ENCODE results near the gene HMGN2.

HMGN2 gene

DNA sequence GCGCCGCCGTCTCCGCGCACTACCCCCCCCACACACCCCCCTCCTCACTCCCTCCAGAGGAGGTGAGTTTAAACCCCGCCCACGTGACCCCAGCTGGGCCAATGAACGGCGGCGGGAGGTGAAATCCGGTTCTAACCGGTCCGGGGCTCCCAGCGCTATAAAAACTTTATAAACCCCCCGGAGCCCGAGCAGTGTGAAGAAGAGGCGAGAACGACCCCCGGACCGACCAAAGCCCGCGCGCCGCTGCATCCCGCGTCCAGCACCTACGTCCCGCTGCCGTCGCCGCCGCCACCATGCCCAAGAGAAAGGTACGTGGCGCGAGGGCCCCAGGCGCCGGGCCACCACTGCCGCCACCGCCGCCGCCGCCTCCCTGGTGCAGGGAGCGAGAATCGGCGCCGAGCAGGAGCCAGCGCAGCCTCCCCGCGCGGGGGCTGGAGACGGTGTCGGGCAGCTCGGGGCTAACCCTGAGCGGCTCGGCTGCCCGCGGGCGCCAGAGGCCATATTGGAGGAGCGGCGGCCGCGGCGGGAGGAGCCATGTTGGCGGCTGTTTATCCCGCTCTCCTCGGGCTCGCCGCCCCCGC is at the start of gene HMGN2:
HMGN2 (plus strand) TSS at position 121 of the 581 bp plus-strand sequence; CDS start at position 294, 173 bp downstream.
- TF ChIP-seq, protein P1, sequence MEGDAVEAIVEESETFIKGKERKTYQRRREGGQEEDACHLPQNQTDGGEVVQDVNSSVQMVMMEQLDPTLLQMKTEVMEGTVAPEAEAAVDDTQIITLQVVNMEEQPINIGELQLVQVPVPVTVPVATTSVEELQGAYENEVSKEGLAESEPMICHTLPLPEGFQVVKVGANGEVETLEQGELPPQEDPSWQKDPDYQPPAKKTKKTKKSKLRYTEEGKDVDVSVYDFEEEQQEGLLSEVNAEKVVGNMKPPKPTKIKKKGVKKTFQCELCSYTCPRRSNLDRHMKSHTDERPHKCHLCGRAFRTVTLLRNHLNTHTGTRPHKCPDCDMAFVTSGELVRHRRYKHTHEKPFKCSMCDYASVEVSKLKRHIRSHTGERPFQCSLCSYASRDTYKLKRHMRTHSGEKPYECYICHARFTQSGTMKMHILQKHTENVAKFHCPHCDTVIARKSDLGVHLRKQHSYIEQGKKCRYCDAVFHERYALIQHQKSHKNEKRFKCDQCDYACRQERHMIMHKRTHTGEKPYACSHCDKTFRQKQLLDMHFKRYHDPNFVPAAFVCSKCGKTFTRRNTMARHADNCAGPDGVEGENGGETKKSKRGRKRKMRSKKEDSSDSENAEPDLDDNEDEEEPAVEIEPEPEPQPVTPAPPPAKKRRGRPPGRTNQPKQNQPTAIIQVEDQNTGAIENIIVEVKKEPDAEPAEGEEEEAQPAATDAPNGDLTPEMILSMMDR (IDR thresholded peaks at IDR 0.05; ENCODE audit: control insufficient read depth, extremely low read depth, insufficient read depth), result no peak
- peak within 1 kb of the TSS; percentile 67 for H3K4me3 ChIP-seq (ENCODE audit: low read depth, low read length)
- peak; percentile 17 for DNase-seq (ENCODE audit: low read depth)

DNA sequence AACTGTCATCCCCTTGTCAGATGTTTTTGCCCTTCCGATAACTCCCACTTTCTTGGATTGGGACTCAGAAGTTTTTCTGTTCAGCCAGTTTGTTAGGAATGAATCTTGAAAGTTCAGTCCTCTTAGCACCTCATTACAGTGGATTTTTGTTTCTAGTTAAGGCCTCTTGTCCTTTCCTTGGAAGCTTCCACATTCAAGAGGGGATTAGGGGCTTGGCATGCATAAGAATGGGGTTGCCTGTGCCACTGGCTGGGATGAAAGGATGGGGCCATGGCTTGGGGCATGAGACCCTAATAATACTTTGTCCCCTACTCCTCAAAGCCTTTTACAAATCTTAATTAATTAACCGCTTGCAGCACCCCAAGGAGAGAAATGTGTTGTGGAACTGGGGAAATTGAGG is 42.5 kb upstream of the HMGN2 start:
- DNase-seq (ENCODE audit: low read depth), result no peak
- TF ChIP-seq, protein P1 (IDR thresholded peaks at IDR 0.05; ENCODE audit: control insufficient read depth, extremely low read depth, insufficient read depth), result no peak
- no peak overlapping the region for H3K4me3 ChIP-seq (ENCODE audit: low read depth, low read length)

DNA sequence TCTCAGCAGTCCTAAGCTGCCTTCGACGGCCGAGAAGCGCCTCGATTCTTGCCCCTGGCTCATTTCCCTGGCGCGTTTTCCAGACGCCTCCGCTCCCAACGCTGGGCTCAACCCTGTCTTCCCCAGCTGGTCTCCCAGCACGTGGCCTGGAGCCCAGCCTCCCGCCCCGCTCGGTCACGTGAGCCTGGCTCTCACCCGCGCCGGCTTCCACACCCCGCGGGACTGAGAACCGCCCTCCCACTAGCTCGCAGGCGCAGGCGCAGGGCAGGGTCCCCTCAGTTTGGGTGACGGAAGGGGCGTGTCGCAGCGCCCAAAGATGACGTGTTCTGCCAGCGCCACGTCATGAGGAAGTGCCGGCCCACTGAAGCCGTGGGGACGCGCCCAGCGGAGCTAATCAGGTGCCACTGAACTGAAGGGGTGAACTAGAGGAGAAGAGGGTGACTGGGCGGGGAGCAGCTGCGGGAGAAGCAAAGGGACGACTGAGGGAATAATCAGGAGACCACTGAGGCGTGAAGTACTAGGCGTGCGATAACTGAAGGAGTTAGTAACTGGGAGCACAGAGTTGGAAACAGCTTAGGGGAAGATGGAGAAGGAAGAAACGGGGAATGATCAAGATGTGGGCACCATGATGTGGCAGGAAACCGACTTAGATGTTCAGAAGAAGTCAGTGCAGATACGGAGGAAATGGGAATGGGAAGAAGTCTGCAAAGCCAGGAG is 40.1 kb upstream of the HMGN2 start, which contains the start of gene DHDDS:
DHDDS (plus strand) TSS at position 343 of the 717 bp plus-strand sequence. CDS start 625 bp downstream, outside the sequence.
- TF ChIP-seq, protein P1 (IDR thresholded peaks at IDR 0.05; ENCODE audit: control insufficient read depth, extremely low read depth, insufficient read depth), result no peak
- DNase-seq (ENCODE audit: low read depth), result peak; percentile 82
- H3K4me3 ChIP-seq (ENCODE audit: low read depth, low read length), result peak within 1 kb of the TSS; percentile 80

DNA sequence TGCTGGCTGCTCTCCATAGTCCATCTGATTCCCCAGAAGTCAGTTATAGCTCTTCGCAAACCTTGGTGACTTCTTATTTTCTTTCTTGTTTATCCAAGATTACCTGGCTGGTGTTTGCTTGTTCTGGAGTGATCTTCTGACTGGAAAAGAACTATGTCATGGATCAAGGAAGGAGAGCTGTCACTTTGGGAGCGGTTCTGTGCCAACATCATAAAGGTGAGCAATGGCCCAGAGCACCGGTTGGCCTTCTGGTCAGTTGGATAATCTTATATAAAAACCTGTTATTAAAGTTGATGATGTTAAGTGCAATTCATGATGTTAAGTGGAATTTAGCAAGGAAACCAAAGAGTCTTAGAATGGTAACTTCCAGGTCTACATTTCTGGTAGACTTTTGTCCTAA is 39.4 kb upstream of the HMGN2 start:
- TF ChIP-seq, protein P1 (IDR thresholded peaks at IDR 0.05; ENCODE audit: control insufficient read depth, extremely low read depth, insufficient read depth), result no peak
- H3K4me3 ChIP-seq (ENCODE audit: low read depth, low read length), result peak overlapping the region; percentile 80
- no peak for DNase-seq (ENCODE audit: low read depth)

DNA sequence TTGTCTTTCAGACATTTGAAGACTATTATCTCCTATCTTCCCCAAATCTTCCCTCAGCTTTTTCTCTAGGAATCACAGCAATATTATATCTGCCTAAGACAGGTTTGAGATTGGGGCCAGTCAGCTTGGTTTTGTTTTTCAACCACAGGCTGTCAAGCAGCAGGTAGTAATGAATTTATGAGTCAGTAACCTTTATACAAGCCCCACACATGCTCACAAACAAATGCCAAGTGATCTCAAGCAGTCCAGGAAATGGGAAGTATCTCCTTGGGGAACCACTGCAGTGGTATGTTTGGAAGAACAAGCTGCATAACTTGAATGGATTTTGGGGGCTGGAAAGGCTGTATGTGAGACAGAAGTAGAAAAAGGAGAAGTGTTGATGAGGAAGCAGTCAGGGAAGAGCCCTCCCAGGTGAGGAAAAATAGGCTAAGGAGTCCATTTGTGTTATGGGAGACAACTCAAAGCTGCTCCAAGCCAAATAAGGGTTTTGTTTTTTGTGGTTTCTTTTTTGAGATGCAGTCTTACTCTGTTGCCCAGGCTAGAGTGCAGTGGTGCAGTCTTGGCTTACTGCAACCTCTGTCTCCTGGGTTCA is 38.0 kb upstream of the HMGN2 start:
- H3K4me3 ChIP-seq (ENCODE audit: low read depth, low read length), result no peak overlapping the region
- TF ChIP-seq, protein P1 (IDR thresholded peaks at IDR 0.05; ENCODE audit: control insufficient read depth, extremely low read depth, insufficient read depth), result no peak
- no peak for DNase-seq (ENCODE audit: low read depth)

DNA sequence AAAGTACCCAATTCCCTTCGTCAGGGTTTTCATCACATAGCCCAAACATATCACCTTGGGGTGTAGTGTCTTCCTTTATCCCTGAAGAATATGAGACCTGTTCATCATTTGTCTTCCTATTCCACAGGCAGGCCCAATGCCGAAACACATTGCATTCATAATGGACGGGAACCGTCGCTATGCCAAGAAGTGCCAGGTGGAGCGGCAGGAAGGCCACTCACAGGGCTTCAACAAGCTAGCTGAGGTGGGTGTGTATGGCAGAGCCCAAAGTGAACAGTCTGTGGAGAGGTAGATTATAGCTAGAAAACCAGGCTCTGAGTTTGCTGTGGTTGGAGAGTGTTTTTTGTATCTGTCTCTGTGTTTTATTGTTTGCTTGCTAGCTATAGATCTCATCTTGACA is 34.2 kb upstream of the HMGN2 start:
- TF ChIP-seq, protein P1 (IDR thresholded peaks at IDR 0.05; ENCODE audit: control insufficient read depth, extremely low read depth, insufficient read depth), result no peak
- DNase-seq (ENCODE audit: low read depth), result no peak

More for the DNA sequence above, 34.2 kb upstream of the HMGN2 start:
- H3K4me3 ChIP-seq (ENCODE audit: low read depth, low read length), result no peak overlapping the region
